GM08714 (cell line): ENCODE measurements around the gene GMPR.

Source experiments
- H3K4me3 ChIP-seq: fragments of 200-500 bp; sonication (Bioruptor generic); 2 replicates; pipeline ENCODE4 v1.5.1; 2014; ENCODE audit warnings: mild to moderate bottlenecking, low read length, inconsistent platforms
- ZNF274 ChIP-seq: IDR thresholded peaks from 2 replicates; pipeline ENCODE4 v1.6.1; 2012; ENCODE audit warnings: mild to moderate bottlenecking, low read depth, low read length

GMPR gene

DNA sequence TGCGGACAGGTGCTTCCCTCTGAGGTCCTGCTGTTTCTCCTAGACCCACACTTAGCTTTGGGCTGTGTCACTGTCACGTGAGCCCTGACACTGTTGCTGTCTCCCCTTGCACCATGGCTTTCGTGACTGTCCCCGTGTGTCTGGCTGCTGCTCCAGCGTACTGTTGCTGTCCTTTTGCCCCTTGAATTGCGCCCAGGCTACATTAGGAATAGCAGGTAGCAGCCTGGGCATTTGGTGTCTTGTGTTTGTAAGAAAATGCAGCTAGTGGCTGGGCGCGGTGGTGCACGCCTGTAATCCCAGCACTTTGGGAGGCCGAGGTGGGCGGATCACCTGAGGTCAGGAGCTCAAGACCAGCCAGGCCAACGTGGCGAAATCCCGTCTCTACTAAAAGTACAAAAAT is 46.1 kb downstream of the GMPR start:
- TF ChIP-seq ZNF274: no peak

DNA sequence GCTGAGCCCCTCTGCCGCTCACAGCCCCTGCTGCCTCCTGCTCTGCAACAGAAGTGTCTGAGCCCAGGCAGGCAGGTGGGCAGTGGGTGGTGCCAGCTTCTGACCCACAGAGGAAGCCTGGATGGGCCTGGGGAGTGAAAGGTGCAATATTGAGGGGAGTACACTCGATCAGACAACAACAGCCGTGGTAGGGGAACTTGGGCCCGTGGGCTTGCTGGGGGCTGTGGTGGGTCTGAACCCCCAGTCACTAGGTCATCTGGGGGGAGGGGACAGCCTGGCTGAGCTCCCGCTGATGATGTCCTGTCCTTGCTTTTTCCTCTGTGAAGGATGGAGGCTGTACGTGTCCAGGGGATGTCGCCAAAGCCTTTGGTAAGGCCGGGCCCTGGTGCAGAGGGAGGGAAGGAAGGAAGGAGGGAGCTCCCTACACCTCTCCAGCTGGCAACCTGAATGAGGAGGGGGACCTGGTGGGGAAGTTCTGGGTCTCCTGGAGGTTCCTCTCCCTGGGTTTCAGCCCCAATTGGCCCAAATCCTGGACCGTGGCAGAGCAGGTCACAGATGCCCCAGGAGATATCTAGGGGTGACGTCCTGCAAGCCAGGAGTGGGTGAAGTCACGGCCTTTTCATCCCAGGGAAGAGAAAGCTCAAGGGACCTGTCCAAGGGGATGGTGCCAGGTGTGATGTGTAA is 47.2 kb downstream of the GMPR start:
- TF ChIP-seq ZNF274: no peak
- H3K4me3 ChIP-seq: no peak overlapping the region

More for the DNA sequence above, 46.1 kb downstream of the GMPR start:
- no peak overlapping the region for H3K4me3 ChIP-seq

DNA sequence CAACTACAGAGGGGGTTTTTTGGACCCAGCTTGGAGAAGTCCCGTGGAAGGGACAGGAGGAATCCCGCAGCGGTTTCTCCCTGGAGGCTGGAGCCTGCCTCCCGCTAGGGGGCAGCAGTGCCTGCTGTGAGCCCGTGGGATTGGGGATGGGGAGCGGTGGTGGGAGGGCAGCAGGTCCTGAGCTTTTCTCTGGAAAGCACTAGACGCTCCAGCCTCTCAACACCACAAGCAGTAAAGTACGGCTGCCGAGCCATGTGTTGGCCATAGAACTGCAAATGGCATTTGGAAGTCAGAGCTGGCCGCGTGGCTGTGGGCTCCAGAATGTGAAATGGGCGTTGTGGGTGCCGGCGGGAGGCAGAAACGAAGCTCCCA is 47.8 kb downstream of the GMPR start:
- no peak for TF ChIP-seq ZNF274
- H3K4me3 ChIP-seq: no peak overlapping the region

DNA sequence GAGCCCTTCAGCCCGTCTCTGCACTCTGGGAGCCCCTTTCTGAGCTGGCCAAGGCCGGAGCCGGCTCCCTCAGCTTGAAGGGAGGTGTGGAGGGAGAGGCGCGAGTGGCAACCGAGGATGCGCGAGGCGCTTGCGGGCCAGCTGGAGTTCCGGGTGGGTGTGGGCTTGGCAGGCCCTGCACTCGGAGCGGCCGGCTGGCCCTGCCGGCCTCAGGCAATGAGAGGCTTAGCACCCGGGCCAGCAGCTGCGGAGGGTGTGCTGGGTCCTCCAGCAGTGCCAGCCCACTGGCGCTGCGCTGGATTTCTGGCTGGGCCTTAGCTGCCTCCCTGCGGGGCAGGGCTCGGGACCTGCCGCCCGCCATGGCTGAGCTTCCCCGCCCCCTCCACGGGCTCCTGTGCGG is 49.8 kb downstream of the GMPR start:
- no peak for TF ChIP-seq ZNF274
- no peak overlapping the region for H3K4me3 ChIP-seq

DNA sequence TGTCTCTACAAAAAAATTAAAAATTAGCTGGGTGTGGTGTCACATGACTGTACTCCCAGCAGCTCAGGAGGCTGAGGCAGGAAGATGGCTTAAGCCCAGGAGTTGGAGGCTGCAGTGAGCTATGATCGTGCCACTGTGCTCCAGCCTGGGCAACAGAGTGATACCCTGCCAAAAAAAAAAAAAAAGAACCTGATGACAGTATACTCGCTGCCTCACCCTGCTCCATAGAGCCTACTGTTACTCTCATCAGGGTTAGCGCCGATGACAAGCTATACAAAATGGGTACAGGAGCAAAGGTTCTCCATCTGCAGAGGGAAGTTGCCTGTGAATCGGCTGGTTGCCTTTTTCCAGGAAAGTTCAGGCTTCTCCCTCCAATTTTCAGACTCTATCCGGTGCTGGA is 53.4 kb downstream of the GMPR start:
- no peak for TF ChIP-seq ZNF274
- no peak overlapping the region for H3K4me3 ChIP-seq

DNA sequence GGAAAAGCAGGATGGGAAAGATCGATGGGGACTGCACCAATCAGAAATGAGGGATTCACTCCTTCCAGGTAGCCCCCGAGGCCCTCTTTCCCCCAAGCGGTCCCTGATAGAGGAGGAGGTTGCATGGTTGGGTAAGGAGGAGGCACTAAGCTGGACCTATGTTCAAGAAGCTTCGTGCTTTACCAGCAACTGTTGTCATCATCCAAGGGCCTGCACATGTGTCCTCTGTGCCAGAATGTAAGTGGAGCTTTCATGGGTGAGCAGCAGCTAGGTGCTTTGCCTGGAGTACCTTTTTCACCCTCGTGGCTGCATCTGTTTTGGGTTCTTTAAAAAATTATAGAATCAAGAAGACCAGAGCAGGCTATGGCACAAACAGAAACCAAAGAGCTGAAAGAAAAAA is 54.0 kb downstream of the GMPR start:
- no peak for TF ChIP-seq ZNF274
- no peak overlapping the region for H3K4me3 ChIP-seq

DNA sequence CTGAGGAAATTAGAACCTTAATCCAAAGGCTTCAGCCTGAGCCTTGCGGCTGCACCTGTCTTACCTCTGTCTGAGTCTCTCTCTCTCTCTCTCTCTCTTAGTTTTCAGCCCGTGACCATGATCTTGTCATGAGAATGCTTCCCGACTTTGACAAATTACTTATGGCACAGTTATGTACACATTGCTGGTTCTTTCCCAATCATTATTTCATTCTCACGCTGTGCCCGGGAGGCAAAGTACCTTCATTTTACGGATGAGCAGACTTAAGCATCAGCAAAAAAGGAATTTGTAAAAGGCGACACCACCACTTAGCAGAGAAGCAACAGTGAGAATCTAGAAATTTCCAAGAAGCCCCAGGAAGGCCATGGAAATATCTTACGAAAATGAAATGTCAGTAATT is 54.6 kb downstream of the GMPR start:
- H3K4me3 ChIP-seq: no peak overlapping the region
- TF ChIP-seq ZNF274: no peak

DNA sequence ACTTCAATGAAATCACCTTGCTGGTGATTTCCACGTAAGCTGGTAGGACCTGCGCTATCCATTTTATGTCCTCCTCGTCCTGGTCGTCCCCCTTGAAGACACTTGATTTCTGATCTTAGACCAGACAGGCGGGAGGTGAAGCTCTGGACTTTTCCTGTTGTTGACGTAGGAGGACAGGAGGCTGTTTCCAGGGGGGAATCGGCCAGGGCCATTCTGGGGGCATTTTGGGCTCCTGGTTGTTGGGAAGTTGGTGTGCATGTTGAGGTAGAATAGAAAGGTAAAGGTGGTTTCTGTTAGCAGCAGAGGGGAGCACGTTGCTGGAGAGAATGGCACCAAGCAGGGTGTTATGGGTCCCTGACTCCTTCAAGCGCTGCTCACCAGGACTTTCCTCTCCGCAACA is 56.0 kb downstream of the GMPR start:
- no peak overlapping the region for H3K4me3 ChIP-seq
- no peak for TF ChIP-seq ZNF274

DNA sequence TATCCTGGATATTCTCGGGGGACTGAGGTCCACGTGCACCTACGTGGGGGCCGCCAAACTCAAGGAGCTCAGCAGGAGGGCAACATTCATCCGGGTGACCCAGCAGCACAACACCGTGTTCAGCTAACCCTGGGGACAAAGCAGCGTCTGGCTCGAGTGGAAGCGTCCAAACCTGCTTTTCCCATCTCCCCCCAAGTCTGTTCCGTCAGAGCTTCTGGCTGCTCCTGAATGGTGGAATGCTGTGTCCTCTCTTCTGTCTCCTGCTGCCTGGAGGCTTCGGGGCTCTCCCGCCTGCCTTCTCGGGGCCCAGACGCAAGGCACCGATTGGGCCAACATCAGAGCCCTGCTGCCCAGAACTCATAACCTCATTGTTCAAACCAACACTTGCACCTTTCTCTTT is 56.7 kb downstream of the GMPR start:
- TF ChIP-seq ZNF274: no peak
- H3K4me3 ChIP-seq: no peak overlapping the region

DNA sequence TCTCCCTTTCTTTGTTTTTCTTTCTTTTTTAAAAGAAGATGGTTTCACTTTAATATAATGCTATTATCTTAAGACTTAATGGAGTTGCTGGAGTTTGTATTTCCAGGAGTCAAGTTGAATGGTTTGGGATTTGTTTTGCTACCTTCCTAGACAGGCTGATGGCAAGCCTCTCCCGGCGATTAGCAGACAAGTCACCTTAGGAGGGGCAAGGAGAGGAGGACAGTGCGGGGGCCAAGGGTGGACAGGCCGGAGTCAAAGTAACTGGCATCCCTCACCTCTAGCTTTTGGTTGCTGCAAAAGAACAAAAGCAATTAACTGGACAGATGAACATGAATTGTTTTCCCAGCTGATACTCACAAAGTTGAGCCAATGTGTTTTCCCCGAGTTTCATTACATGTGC is 57.1 kb downstream of the GMPR start:
- no peak for TF ChIP-seq ZNF274
- no peak overlapping the region for H3K4me3 ChIP-seq

DNA sequence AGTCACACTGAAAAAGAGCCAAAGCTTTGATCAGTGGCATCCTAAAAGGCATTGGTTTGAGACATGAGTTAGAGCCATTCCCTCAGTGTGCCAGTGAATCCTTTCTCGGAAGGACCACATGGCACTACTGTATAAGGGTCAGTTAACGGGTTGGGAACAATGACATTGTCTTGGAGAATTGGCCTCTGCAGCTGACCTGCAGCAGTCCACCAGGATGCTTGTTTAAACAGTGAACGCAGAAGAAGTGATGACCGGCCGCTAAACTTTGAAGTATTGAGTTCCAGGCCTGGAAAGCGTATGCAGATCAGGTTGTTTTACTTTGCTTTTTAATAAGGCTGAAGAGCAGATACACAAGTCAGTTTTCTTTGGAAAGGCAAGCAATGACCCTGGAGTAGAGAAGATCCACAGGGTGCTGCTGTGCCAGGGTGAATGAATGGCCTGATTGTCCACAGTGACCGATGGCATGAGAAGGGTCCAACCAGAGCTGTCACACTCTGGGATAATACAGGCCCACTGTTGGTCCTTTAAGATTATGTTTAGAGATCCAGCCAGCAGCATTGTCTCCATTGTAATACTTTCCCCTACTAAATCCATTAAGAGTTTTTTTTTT is 57.8 kb downstream of the GMPR start:
- no peak overlapping the region for H3K4me3 ChIP-seq
- no peak for TF ChIP-seq ZNF274

DNA sequence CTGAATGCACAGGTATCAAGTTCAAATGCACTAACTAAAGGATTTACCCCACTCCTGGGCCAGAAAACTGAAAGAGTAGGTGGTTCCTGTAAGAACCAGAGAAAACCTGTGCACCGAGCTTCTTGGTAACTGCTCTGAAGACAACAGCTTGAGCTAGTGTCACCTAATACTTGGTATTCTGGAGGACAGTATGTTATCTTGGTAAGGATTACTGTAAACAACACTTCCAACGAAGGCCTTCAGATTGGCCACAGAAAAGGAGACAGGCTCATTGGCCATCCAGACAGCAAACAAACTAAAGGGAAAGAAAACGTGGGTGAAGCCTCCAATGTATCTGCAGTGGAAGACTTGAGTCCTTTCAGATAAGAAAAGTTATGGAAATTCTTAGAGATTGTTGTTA is 61.5 kb downstream of the GMPR start:
- no peak for TF ChIP-seq ZNF274
- no peak overlapping the region for H3K4me3 ChIP-seq

DNA sequence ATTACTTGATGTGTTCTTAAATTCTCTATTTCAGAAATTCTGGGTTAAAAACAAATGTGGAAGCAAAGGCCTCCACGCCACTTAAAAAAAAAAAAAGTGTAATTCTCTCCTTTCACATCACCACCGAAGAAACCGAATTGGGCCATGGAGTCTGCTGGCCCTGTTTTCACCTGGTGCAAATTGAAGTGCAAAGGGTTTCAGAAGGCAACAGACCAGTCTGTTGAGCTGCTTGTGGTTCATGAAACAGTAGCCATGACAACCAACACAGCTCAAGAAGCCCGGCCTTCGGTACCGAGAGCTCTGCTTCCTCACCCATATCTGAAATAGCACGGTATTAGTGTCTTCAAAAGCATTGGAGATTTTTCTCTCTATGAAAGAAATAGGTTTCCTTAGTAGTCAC is 63.1 kb downstream of the GMPR start:
- TF ChIP-seq ZNF274: no peak
- no peak overlapping the region for H3K4me3 ChIP-seq

DNA sequence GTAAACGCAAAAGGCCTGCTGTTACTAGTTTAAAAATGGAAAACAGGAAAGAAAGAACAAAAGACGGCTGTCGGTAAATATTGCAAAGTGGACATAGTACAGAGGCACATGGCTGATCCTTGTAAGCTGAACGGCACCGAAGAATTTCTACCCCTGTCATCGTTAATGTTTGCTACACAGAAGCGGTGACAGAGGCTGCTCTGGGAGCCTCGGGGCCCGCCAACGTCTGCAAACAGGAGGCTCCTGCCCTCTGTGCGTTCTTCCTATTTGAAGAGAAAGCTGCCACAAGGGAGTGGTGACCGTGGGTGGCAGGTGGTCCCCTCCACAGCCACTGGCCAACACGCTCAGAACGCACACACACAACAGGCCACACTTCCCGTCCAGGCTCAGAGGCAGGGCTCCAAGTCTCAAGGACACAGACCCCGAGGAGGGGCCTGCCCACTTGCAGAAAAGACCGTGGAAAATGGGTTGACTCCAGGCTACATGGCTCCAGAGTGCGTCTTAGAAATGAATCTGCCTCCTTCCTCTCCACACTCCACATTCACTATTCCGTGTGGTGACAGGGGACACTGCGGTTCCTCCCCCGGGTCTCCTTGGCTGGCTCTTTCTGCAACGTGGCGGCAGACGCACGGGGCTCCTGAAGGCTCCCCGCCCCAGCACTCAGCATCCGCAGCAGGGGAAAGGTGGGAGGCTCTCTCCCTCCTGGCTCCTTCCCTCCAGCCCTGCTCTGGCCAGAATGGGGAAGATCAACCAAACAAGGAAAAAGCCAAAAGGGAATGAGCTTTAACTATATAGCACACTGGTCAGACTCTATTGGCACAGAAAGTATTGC is 64.5 kb downstream of the GMPR start:
- H3K4me3 ChIP-seq: no peak overlapping the region
- TF ChIP-seq ZNF274: no peak

DNA sequence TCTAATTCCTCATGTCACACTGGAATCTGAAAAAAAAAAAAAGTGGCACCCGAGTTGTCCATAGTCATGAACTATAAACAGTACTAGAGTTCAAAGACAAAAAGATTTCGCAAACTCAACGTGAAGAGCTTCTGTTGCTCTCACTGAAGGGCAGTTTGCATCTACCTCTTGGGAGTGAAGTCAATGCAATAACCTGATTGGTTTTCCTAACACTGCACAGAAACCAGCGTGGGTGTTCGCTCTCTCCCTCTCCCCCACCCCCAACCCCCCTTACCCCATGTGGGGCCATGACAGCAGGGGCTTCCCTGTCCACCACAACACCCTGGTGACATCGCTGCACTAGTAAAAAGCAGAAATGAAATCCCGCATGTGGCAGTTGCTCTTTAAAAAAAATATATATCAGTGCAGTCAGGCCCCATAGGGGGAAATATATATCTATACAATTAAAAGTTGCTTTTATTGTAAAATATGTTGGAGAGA is 66.9 kb downstream of the GMPR start:
- no peak overlapping the region; the same call in 1 of the 2 replicates for H3K4me3 ChIP-seq
- no peak for TF ChIP-seq ZNF274
